Left renal pelvis (tissue), 4 donors: ENCODE data around the gene CAMK1D. TPM values are rescaled to one million over a fixed set of nuclear protein-coding genes. Genes with fewer than 3 reads are reported as not detected.

ENCODE experiments used
- DNase-seq, 4 donors: peaks; one replicate each; pipeline ENCODE4 v3.0.0-alpha.2; 2013; ENCODE audit warnings: low read depth in 4 of 4, low spot score in 3 of 4
- polyA plus RNA-seq, 4 donors: library from polyadenylated mRNA; unstranded; fragments of 120-200 nt; gene quantifications; one replicate each; pipeline ENCODE4 v1.2.1, GENCODE V29; 2013; ENCODE audit not compliant: insufficient read length in 4 of 4

CAMK1D gene
- polyA plus RNA-seq, 4 donors, result 11.1 to 20.6 (median 11.2) TPM

GRCh38 chr10:12668634-12669033 lies 319.3 kb downstream of the CAMK1D start:
- no peak for DNase-seq

DNA sequence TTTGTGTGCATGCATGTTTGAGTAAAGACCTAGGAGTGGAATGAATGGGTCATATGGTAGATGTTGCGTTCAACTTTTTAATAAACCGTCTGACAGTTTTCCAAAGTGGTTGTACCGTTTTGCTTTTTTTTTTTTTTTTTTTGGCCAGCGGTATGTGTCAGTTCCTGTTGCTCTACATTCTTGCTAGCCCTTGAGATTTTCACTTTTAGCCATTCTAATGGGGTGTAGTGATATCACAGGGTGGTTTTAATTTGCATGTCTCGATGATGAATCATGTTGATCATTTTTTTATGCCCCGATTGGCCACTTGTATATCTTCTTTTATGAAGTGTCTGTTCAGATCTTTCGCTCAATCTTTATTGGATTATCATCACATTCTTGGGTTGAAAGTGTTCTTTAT lies 320.7 kb downstream of the CAMK1D start:
- no peak for DNase-seq

GRCh38 chr10:12675186-12675585 lies 325.8 kb downstream of the CAMK1D start:
- DNase-seq, result no peak

DNA sequence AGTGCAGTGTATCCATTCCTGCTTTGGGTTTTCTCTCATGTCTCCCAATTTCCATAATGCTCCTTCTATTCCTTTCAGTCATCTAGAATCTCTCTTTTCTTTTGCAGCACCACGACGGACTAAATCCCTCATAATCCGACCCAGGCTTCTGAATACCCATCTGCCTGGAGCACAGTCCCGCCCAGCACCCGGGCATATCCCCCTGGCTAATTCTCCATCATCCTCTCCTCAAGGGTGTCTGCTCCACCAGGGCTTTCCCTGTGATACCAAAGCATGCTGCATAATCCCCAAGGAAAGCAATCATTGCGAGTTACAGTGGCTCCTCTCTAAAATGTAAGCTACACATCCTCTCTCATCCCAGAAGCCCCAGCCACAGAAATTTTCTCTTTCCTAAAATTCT lies 330.3 kb downstream of the CAMK1D start:
- DNase-seq, result no peak

DNA sequence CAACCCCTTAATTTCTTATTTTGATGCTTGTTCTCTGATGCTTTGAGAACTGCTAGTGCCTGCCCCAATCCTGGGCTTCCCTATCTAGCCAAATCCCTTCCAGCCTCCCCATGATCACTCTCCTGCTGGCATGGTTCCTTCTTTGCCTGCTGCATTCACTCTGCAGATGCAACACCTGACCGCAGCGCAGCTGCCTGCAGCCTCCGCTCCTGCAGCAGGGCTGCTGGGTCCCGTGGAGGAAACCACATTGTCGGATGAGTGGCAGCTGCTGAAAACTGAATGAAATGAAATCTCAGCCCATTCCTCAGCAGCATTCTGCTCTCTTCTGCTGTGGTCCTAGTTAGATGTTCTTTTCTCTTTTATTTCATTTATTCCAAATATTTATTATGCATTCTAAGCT lies 331.9 kb downstream of the CAMK1D start:
- DNase-seq, result no peak

DNA sequence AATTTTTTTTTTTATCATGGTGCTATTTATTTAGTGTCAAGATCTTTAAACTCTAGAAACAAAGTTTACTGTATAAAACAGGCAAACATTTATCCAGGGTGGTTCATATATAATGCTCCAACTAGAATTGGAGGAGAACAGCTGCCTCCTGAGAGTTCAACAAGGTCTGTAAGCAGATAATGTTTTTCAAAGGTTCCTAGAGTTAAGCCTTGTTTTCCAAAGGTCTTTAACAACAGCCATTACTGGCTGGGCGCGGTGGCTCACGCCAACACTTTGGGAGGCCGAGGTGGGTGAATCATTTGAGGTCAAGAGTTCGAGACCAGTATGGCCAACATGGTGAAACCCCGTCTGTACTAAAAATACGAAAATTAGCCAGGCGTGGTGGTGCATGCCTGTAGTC lies 335.4 kb downstream of the CAMK1D start:
- DNase-seq, result no peak

- DNase-seq, result no peak
These were observed 336.1 kb downstream of the CAMK1D start for GRCh38 chr10:12685261-12686058.

GRCh38 chr10:12687996-12688395 lies 338.6 kb downstream of the CAMK1D start:
- DNase-seq, result no peak

GRCh38 chr10:12689893-12690292 lies 340.5 kb downstream of the CAMK1D start:
- no peak for DNase-seq

- DNase-seq, result no peak
These were observed 341.3 kb downstream of the CAMK1D start for GRCh38 chr10:12690525-12691126.

DNA sequence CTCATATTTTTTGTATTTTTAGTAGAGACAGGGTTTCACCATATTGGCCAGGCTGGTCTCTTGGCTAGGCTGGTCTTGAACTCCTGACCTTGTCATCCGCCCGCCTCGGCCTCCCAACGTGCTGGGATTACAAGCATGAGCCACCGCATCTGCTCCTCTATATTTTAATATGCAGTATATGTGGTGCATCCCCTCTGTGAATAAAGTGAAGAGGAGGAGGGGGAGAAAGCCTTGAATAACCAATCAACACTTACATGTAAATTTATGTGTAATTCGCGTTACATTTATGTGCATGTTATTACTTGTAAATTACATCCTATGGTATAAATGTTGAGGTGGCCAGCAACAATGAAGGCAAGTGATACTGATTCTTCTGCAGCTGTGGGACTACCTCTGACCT lies 342.2 kb downstream of the CAMK1D start:
- no peak for DNase-seq

- DNase-seq, result no peak
These were observed 348.4 kb downstream of the CAMK1D start for GRCh38 chr10:12697764-12698163.

GRCh38 chr10:12699258-12699700 lies 349.9 kb downstream of the CAMK1D start:
- no peak for DNase-seq

DNA sequence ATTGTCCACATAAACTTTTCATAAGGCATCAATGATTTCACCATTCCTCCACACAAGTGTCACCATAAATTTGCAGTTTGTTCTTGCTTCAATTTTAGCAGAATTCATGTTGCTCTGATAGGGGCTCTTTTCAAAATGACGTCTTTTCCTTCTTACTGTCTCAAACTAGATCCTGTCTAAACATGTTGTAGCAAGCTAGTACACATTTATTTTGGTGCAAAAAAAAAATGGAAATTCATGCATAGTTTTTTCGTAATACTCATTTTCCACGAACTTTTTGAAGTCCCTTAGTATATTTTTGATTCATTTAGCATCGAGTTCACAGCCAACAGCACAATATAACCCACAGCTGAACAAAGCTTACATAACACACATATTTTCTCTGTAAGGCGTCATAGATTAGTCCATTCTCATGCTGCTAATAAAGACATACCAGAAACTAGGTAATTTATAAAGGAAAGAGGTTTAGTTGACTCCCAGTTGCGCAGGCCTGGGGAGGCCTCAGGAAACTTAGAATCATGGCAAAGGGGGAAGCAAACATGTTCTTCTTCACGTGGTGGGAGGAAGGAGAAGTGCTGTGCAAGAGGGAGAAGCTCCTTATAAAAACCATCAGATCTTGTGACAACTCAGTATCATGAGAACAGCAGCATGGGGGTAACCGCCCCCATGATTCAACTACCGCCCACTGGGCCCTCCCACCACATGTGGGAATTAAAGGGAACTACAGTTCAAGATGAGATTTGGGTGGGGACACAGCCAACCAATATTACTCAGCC lies 350.6 kb downstream of the CAMK1D start:
- no peak for DNase-seq

GRCh38 chr10:12700557-12700874 lies 351.2 kb downstream of the CAMK1D start:
- DNase-seq, result no peak

DNA sequence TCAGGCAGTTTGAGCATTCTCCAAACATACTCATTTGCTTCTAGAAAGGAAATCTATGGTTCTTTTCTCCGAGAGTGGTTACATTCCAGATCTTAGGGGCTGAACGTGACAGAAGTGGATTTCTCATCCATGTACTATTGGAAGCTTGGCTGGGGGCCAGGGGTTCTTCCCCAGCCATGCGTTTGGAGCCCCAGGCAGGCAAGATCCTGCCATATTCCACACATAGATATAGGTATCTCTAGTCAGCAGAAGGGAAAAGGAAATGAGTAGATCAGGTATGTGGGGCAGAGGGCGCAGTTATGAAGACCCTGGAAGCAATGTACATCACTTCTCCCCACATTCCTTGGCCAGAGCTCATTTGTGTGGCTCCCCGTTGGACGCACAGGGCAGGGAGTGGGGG lies 352.3 kb downstream of the CAMK1D start:
- DNase-seq, result no peak

- no peak for DNase-seq
These were observed 352.9 kb downstream of the CAMK1D start for GRCh38 chr10:12702215-12702770.

- no peak for DNase-seq
These were observed 353.8 kb downstream of the CAMK1D start for GRCh38 chr10:12703126-12703525.

DNA sequence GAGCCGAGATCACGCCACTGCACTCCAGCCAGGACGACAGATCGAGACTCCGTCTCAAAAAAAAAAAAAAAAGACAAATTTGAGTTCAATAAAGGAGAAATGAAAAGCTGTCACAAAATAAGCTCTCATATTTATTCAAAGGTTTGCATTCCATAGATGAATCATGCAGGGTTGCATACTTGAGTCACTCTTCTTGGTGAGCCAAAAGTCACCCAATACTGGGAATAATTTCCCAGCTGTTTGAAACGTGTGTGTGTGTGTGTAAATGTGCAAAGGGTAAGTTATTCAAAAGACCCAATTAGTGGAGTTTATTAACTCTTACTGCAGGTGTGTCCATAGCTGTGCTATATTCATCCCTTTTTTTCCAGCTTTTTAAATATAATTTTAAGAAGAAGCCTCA lies 354.5 kb downstream of the CAMK1D start:
- DNase-seq, result no peak

DNA sequence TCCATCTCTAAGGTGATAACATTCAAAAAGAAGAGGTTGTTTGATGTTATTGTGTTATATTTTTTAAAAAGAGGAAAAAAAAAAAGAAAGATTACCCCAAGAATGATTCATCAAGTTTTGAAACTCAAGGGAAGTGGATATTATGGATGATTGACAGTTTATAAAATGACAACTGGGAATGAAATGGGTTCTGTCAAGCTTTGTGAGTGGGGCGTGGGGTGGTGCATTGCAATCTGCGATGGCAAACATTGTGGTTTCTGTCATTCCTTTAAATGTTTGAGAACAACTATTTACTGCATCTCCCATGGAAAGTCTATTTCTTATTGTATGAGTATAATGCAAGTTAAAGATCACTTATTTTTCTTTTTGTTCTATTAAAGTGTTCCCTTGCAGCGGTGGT lies 355.1 kb downstream of the CAMK1D start:
- no peak for DNase-seq

- DNase-seq, result no peak
These were observed 356.6 kb downstream of the CAMK1D start for GRCh38 chr10:12705943-12706342.
